ENCODE data around the gene DLG2. TPM values are rescaled to one million over a fixed set of nuclear protein-coding genes. Genes with fewer than 3 reads are reported as not detected.

The DLG2 gene
- total RNA-seq, 4 donors from 2014 or later = 11.0 to 34.2 (median 19.8) TPM

DNA sequence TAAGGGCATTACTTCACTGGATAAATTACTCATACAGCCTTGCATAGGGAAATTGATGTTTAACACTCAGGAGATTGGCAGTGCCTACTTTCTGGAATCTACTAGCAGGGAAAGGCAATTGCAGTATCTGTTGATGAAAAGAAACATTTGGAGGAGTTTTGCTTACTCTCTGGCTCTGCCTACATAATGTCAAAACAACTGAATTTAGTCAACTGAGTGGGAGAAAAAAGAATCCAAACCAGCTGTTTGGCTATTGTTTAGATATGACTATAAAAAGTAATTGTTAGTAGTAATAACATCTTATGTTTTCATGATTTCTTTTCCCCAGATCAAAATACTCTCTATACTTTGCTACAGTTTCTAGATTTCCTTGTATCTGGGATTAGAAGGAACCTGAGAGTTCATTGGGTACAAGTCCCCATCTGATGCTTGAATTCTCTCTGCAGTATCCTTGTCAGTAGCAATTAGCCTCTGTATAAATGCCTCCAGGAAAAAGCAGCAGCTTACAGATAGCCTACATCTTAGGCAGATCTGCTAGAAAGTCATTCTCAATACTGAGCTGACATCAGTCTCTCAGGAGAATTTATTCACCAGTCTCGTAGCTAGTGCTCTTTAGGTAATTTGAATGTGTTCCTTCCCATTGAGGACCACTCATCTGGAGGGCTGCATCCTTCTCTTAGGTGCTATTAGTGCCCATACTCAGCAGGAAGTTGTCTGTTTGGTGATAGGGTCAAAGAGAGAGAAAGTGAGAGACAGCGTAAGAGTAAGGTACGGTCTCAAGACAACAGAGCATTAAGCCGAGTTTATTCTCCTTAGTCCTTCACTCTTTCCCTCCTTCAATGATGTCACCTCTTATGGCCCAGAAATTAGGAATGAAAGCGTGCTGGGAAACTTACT, 2155.1 kb downstream of the DLG2 start:
- no peak overlapping the region for H3K27ac ChIP-seq
- H3K4me1 ChIP-seq = no peaks in the 10 kb centered on the region
- H3K36me3 ChIP-seq = no peaks in the 10 kb centered on the region
- no peak for TF ChIP-seq EP300 (IDR thresholded peaks at IDR 0.05)
- TF ChIP-seq POLR2AphosphoS5 (IDR thresholded peaks at IDR 0.05) = no peak
- TF ChIP-seq, protein P1, sequence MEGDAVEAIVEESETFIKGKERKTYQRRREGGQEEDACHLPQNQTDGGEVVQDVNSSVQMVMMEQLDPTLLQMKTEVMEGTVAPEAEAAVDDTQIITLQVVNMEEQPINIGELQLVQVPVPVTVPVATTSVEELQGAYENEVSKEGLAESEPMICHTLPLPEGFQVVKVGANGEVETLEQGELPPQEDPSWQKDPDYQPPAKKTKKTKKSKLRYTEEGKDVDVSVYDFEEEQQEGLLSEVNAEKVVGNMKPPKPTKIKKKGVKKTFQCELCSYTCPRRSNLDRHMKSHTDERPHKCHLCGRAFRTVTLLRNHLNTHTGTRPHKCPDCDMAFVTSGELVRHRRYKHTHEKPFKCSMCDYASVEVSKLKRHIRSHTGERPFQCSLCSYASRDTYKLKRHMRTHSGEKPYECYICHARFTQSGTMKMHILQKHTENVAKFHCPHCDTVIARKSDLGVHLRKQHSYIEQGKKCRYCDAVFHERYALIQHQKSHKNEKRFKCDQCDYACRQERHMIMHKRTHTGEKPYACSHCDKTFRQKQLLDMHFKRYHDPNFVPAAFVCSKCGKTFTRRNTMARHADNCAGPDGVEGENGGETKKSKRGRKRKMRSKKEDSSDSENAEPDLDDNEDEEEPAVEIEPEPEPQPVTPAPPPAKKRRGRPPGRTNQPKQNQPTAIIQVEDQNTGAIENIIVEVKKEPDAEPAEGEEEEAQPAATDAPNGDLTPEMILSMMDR (IDR thresholded peaks at IDR 0.05) = no peak
- TF ChIP-seq POLR2A (IDR thresholded peaks at IDR 0.05) = no peak
- H3K4me3 ChIP-seq = no peak overlapping the region
- H3K9me3 ChIP-seq = no peaks in the 10 kb centered on the region
- no peak for ATAC-seq
- 50 to 82% methylated on average over 1 to 5 of the region's 5 CpGs for WGBS, 2 donors (ENCODE audit: low coverage in 1 of 2)
- no peaks in the 10 kb centered on the region for H3K27me3 ChIP-seq

DNA sequence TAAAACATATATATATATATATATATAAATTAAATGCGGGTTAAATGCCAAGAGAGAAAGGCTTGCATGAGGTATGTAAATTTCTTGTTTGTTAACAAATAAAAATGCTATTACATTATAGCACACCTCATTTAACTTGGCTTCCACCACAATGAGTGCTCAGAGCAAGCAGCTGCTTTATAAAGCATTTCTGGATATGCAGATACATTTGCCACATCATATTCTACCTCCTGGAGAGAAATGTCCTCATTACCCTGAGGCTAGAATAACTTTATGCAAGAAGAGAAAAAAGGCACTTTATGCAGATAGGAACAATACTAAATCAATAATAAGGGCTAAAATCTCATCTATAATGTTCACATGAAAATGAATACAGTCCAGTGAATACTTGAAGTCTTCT, 2159.3 kb downstream of the DLG2 start:
- Histone ChIP-seq H3K27ac (no peak overlapping the region), H3K4me3 (no peak overlapping the region), H3K27me3 (no peaks in the 10 kb centered on the region), H3K9me3 (no peaks in the 10 kb centered on the region), H3K36me3 (no peaks in the 10 kb centered on the region), H3K4me1 (no peaks in the 10 kb centered on the region)
- TF ChIP-seq EP300 (IDR thresholded peaks at IDR 0.05) (no peak), POLR2AphosphoS5 (IDR thresholded peaks at IDR 0.05) (no peak), POLR2A (IDR thresholded peaks at IDR 0.05) (no peak)
- TF ChIP-seq, protein P1 (IDR thresholded peaks at IDR 0.05) = no peak
- ATAC-seq = no peak
- 100% methylated on average over 1 of the region's 1 CpG for WGBS, 2 donors (ENCODE audit: low coverage in 1 of 2)

DNA sequence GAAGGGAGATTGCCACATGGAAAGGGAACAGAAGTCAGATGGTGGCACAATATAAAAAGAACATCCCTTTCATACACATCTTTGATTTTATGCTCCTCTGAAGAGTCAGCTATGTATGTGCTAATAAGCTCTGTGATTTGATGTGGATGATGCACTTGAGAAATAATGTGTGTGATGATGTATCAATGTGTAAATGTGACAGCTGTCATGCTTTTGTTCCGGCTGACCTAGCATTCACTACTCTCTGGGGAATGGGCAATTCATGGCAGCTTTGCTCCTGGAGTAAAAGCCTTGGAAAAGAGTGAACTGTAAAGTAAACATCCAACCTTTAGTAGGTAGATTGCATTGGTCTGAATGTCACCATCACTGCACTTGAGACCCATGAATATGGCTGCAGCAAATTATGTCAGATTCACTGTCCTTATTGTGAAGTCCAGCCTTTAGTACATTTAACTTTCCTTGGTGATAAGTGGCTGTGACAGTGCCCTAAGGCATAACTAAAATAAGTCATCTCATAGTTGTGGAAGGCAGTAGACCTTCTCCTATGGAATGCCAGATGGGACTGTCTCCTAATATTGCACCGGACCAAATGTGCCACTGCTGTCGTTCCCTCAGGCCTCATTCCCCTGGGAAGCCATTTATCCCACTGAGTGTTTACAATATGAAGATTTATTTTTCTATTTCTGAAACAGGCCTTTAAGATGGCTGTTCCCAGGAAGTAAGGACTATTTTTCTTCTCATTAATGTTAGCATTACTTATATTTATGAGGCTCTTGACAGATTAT, 2162.8 kb downstream of the DLG2 start:
- TF ChIP-seq EP300 (IDR thresholded peaks at IDR 0.05) (no peak), POLR2A (IDR thresholded peaks at IDR 0.05) (no peak), POLR2AphosphoS5 (IDR thresholded peaks at IDR 0.05) (no peak)
- TF ChIP-seq, protein P1 (IDR thresholded peaks at IDR 0.05) = no peak
- Histone ChIP-seq H3K4me1 (no peaks in the 10 kb centered on the region), H3K4me3 (no peak overlapping the region), H3K36me3 (no peaks in the 10 kb centered on the region), H3K9me3 (no peaks in the 10 kb centered on the region), H3K27ac (no peak overlapping the region), H3K27me3 (no peaks in the 10 kb centered on the region)
- no peak for ATAC-seq
- 81 to 88% methylated on average over 3 of the region's 3 CpGs for WGBS, 2 donors (ENCODE audit: low coverage in 1 of 2)

DNA sequence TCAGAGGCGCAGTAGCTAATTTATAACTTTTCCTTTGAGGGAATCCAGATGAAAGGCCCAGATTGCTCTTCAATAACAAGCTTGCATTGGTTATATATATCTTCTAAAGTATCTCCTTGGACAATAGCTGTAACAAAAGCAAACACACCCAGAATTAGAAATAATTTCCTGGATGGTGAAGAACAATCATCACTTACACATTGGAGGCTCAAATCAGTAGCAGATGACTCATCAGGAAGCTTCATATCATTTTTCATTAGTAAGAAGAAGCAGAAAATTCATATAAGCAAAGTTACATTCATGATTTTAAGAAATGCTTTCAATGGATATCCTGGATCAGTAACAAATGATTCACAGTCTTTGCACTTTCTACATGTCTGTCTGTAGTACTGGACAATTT, 2167.3 kb downstream of the DLG2 start:
- TF ChIP-seq, protein P1 (IDR thresholded peaks at IDR 0.05) = no peak
- TF ChIP-seq EP300 (IDR thresholded peaks at IDR 0.05) = no peak
- no peak for TF ChIP-seq POLR2AphosphoS5 (IDR thresholded peaks at IDR 0.05)
- no peak for TF ChIP-seq POLR2A (IDR thresholded peaks at IDR 0.05)
- Histone ChIP-seq H3K27ac (no peak overlapping the region), H3K27me3 (no peaks in the 10 kb centered on the region), H3K4me3 (no peak overlapping the region), H3K36me3 (no peaks in the 10 kb centered on the region), H3K4me1 (no peaks in the 10 kb centered on the region), H3K9me3 (no peaks in the 10 kb centered on the region)
- 70 to 89% methylated on average over 1 of the region's 1 CpG for WGBS, 2 donors (ENCODE audit: low coverage in 1 of 2)
- no peak for ATAC-seq
